ENCODE results near the gene VWF. TPM values are rescaled to one million over a fixed set of nuclear protein-coding genes. Genes with fewer than 3 reads are reported as not detected.

VWF gene
- total RNA-seq, 1 donor from 2014 or later: not detected

DNA sequence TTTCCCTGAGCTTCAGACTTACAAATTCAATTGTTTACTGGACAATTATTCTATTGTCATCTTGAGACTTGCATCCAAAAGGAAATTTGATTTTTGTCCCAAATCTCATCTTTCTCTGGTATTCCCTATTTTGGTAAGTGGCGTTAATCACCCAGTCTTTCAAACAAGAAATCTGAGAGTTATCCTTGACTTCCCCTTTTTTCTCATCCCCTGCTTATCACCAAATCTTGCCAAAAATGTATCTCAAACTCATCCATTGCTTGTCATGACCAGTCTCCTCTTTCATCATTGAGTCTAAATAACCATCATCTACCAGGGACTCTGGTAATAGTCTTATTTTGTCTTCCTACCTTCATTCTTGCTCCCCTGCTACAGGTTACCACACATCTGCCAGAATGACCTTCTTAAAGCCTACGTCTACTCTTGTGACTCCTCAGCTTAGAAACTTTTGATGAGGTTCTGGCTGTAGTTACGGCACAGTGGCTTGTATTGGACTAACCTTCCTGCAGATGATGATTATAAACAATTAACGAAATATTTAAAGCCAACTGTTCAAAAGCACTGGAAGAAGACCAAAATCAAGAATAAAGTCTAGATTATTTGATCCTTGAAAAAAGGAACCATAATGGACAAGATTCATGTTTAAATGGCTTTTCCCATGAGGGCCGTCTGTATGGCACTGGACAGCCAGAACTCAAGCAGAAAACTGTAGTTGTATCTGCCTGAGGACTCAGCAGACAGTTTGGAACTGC, 170.5 kb downstream of the VWF start:
- no peaks in the 10 kb centered on the region for H3K4me1 Mint-ChIP-seq
- DNase-seq: no peak
- no peak overlapping the region for H3K4me3 Mint-ChIP-seq
- intact Hi-C loops (cut with micrococcal nuclease): no loop called here
- no peak for ATAC-seq (ENCODE audit: low read depth)
- ChIA-PET POLR2A (no interaction called here), CTCF (no interaction called here)
- no peaks in the 10 kb centered on the region for H3K36me3 Mint-ChIP-seq (ENCODE audit: low read depth)
- H3K27me3 Mint-ChIP-seq: peaks cover 19% of the 10 kb centered on the region
- no peak overlapping the region for H3K27ac Mint-ChIP-seq
- no peaks in the 10 kb centered on the region for H3K9me3 Mint-ChIP-seq
- TF ChIP-seq, protein P1, sequence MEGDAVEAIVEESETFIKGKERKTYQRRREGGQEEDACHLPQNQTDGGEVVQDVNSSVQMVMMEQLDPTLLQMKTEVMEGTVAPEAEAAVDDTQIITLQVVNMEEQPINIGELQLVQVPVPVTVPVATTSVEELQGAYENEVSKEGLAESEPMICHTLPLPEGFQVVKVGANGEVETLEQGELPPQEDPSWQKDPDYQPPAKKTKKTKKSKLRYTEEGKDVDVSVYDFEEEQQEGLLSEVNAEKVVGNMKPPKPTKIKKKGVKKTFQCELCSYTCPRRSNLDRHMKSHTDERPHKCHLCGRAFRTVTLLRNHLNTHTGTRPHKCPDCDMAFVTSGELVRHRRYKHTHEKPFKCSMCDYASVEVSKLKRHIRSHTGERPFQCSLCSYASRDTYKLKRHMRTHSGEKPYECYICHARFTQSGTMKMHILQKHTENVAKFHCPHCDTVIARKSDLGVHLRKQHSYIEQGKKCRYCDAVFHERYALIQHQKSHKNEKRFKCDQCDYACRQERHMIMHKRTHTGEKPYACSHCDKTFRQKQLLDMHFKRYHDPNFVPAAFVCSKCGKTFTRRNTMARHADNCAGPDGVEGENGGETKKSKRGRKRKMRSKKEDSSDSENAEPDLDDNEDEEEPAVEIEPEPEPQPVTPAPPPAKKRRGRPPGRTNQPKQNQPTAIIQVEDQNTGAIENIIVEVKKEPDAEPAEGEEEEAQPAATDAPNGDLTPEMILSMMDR (IDR thresholded peaks at IDR 0.05): no peak

DNA sequence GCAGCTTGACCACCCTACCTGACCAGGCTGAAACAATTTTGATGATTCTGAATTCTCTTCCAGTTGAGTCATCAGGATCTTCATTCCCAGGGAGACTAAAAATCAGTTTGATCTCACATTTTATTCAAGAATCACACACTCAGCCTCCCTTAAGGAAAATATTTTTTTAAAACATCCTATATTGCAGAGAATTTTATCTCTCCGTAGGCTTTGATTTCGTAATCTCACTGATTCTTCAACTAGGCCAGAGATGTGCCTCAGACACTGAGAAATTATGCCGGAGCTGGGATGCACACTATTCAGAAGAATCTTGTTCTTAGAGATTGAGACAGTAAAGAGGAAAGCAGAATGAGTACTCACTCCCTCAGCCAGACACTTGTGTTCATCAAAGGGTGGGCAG, 172.4 kb downstream of the VWF start:
- peaks cover 24% of the 10 kb centered on the region for H3K27me3 Mint-ChIP-seq
- ATAC-seq (ENCODE audit: low read depth): no peak
- no peaks in the 10 kb centered on the region for H3K36me3 Mint-ChIP-seq (ENCODE audit: low read depth)

DNA sequence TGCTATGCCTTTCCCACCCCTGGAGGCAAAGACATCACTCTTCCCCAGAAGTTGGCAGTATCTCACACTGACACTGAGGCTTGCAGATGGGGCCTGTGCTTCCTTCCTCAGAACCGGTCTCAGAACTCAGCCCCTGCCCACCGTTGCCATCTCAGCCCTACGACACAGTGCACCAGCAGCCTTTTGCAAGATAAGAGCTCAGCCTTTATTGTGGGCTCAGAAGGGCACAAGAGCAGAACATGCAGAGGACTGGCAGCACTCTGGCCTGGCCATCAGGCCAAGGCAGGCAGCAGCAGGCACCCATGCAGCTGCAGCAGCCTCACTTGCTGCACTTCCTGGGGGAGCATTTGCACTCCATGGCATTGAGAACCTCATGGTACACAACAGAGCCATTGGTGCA, 175.8 kb downstream of the VWF start:
- POLR2A ChIA-PET: no interaction called here
- Mint-ChIP-seq H3K27ac (no peak overlapping the region), H3K4me1 (no peaks in the 10 kb centered on the region), H3K4me3 (no peak overlapping the region), H3K36me3 (ENCODE audit: low read depth) (no peaks in the 10 kb centered on the region), H3K9me3 (no peaks in the 10 kb centered on the region), H3K27me3 (peaks cover 49% of the 10 kb centered on the region)
- ATAC-seq (ENCODE audit: low read depth) (no peak), DNase-seq (no peak)
- CTCF ChIA-PET: no interaction called here
- TF ChIP-seq, protein P1 (IDR thresholded peaks at IDR 0.05): no peak
- intact Hi-C loops (cut with micrococcal nuclease): no loop called here

More for the DNA sequence above, 172.4 kb downstream of the VWF start:
- Mint-ChIP-seq H3K27ac (no peak overlapping the region), H3K4me1 (no peaks in the 10 kb centered on the region), H3K9me3 (no peaks in the 10 kb centered on the region), H3K4me3 (no peak overlapping the region)
- POLR2A ChIA-PET: no interaction called here
- CTCF ChIA-PET: no interaction called here
- intact Hi-C loops (cut with micrococcal nuclease): no loop called here
- TF ChIP-seq, protein P1 (IDR thresholded peaks at IDR 0.05): no peak
- no peak for DNase-seq

DNA sequence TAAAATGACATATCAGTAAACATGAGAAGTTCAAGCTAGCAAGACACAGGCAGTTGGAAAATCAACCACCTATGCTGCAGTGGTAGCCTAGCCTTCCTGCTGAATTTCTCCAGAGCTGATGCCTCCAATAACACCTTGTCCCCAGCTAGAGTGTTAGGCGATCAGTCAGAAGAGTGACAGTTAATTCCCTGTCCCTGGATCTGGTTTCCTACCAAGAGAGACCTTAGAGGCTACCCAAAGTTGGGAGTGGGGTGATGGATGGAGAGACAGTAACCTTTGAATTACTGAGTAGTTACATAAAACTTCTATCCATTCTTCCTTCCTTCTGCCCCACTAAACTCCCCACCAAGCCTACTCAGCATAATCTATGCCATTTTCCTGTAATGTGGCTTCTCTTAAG, 177.5 kb downstream of the VWF start:
- intact Hi-C loops (cut with micrococcal nuclease): no loop called here
- Mint-ChIP-seq H3K4me1 (no peaks in the 10 kb centered on the region), H3K27me3 (peaks cover 61% of the 10 kb centered on the region), H3K27ac (no peak overlapping the region), H3K9me3 (no peaks in the 10 kb centered on the region), H3K4me3 (no peak overlapping the region), H3K36me3 (ENCODE audit: low read depth) (no peaks in the 10 kb centered on the region)
- ATAC-seq (ENCODE audit: low read depth): no peak
- no peak for DNase-seq
- TF ChIP-seq, protein P1 (IDR thresholded peaks at IDR 0.05): no peak
- CTCF ChIA-PET: no interaction called here
- POLR2A ChIA-PET: no interaction called here

DNA sequence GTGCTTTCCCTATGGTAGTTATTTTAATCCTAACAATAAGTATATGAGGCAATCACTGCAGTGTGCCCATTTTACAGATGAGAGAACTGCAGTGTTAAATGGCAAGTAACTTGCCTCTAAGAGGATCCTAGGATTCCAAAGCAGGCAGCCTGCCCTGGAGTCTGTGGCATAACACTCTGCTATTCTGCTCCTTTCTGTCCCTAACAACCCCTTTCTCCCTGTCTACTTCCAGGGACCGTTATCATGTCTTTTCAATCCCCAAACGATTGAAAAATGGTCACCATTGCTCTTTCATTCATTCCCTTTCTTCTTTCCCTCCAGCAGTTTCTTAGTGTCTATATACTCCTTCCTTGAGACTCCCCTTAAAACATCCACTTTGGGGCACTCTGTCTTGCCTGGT, 178.1 kb downstream of the VWF start:
- H3K36me3 Mint-ChIP-seq (ENCODE audit: low read depth): no peaks in the 10 kb centered on the region
- CTCF ChIA-PET: no interaction called here
- no peak for ATAC-seq (ENCODE audit: low read depth)
- no peaks in the 10 kb centered on the region for H3K9me3 Mint-ChIP-seq
- POLR2A ChIA-PET: no interaction called here
- no peak overlapping the region for H3K27ac Mint-ChIP-seq
- H3K4me3 Mint-ChIP-seq: no peak overlapping the region
- no peak for DNase-seq
- no peaks in the 10 kb centered on the region for H3K4me1 Mint-ChIP-seq
- intact Hi-C loops (cut with micrococcal nuclease): no loop called here
- peaks cover 58% of the 10 kb centered on the region for H3K27me3 Mint-ChIP-seq
- TF ChIP-seq, protein P1 (IDR thresholded peaks at IDR 0.05): no peak

Data from activated B cell treated with CpG ODN at 0.5 μM for 24 hours (primary cell).